ENCODE measurements around the gene ATCAY. TPM values are rescaled to one million over a fixed set of nuclear protein-coding genes. Genes with fewer than 3 reads are reported as not detected.

ATCAY gene
- total and polyA plus RNA-seq, 2 of the 4 experiments (the other 2 are of a cell fraction), result 0.31 to 0.36 TPM

GRCh38 chr19:3964256-3965194 is 84.0 kb downstream of the ATCAY start:
- Histone ChIP-seq H2AFZ (replicated peaks; ENCODE audit: low read length, poor library complexity) (no peak overlapping the region), H4K8ac (ENCODE audit: low read depth in 2 of 2, low read length in 2 of 2) (no peak overlapping the region), H2BK20ac (ENCODE audit: low read depth, low read length) (no peak overlapping the region), H3K18ac (ENCODE audit: low read depth, low read length) (no peak overlapping the region), H3K56ac (ENCODE audit: extremely low read depth, insufficient read depth, low read length) (no peak overlapping the region), H3K27me3 (ENCODE audit: control insufficient read depth, insufficient read depth, low read length) (no peaks in the 10 kb centered on the region), H3K14ac (replicated peaks; ENCODE audit: low read depth, low read length) (no peak overlapping the region), H2AK5ac (ENCODE audit: low read depth, low read length) (no peak overlapping the region), H3K36me3 (ENCODE audit: control insufficient read depth, insufficient read depth, low read length) (peaks cover 76% of the 10 kb centered on the region), H2BK15ac (ENCODE audit: low read depth, low read length) (no peak overlapping the region), H3K23ac (ENCODE audit: low read depth, low read length) (no peak overlapping the region), H3K27ac (ENCODE audit: insufficient read depth, low read length) (no peak overlapping the region), H3K4me2 (ENCODE audit: low read depth, low read length) (no peak overlapping the region), H4K91ac (ENCODE audit: insufficient read depth, low read depth, low read length) (no peak overlapping the region), H3K4ac (ENCODE audit: low read depth, low read length) (no peak overlapping the region), H3K4me3 (ENCODE audit: insufficient read depth, low read depth, low read length) (no peak overlapping the region), H2AK9ac (replicated peaks; ENCODE audit: low read depth, low read length, poor library complexity) (no peak overlapping the region), H3K4me1 (ENCODE audit: control insufficient read depth, insufficient read depth, low read length) (peaks cover 9% of the 10 kb centered on the region), H2BK120ac (ENCODE audit: low read depth, low read length) (no peak overlapping the region), H2BK5ac (ENCODE audit: low read depth, low read length, poor library complexity, severe bottlenecking) (no peak overlapping the region), H3K9me3 (ENCODE audit: control insufficient read depth, insufficient read depth, low read length) (no peaks in the 10 kb centered on the region), H4K5ac (ENCODE audit: low read depth, low read length) (no peak overlapping the region), H3K9ac (ENCODE audit: low read depth, low read length) (no peak overlapping the region), H3K9me1 (ENCODE audit: insufficient read depth, low read length) (0 out of 2 replicates have a peak, but pooled peaks cover 16% of the 10 kb centered on the region), H3K79me1 (ENCODE audit: low read depth in 1 of 2, low read length in 2 of 2) (peaks cover 9 to 73% of the 10 kb centered on the region in 2 experiments), H4K20me1 (ENCODE audit: insufficient read depth, low read length) (peaks cover 93% of the 10 kb centered on the region)
- intact Hi-C loops (cut with micrococcal nuclease), result loop anchor here (5.0 kb wide), 1 partner anchor 297 kb away; no protein-coding TSS in a partner anchor
- DNase-seq (no peak), ATAC-seq (ENCODE audit: low read depth) (no peak)
- in situ Hi-C loops (cut with MboI; ENCODE audit: low sequenced_read_pairs), result no loop called here
- no TSS peak for BruUV-seq (replicated peaks)
- dilution Hi-C loops (cut with HindIII; ENCODE audit: low sequenced_read_pairs, unreplicated experiment), result no loop called here
- ChIA-PET POLR2A (ENCODE audit: unreplicated experiment) (interaction anchor here (0.6 kb wide), 1 partner anchor 11 kb away, joined by 12 read pairs; no protein-coding TSS in a partner anchor), CTCF (no interaction called here)
- WGBS, 2 experiments (ENCODE audit: extremely low coverage in 2 of 2, insufficient read length in 1 of 2), result 90% methylated on average over 9 of the region's 60 CpGs; no CpG with 5 or more reads in 1 of the 2 experiments
- no peak for TF ChIP-seq MAFK (IDR thresholded peaks at IDR 0.05; ENCODE audit: low read depth, low read length)
- TF ChIP-seq SMC3 (IDR thresholded peaks at IDR 0.05; ENCODE audit: low read depth, low read length), result no peak
- no peak for TF ChIP-seq CTCF (conservative IDR thresholded peaks at IDR 0.05; ENCODE audit: low read depth, low read length)
- no peak for TF ChIP-seq BHLHE40 (IDR thresholded peaks at IDR 0.05; ENCODE audit: low read depth, low read length)
- TF ChIP-seq, protein P1, sequence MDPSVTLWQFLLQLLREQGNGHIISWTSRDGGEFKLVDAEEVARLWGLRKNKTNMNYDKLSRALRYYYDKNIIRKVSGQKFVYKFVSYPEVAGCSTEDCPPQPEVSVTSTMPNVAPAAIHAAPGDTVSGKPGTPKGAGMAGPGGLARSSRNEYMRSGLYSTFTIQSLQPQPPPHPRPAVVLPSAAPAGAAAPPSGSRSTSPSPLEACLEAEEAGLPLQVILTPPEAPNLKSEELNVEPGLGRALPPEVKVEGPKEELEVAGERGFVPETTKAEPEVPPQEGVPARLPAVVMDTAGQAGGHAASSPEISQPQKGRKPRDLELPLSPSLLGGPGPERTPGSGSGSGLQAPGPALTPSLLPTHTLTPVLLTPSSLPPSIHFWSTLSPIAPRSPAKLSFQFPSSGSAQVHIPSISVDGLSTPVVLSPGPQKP (IDR thresholded peaks at IDR 0.05; ENCODE audit: borderline replicate concordance, low read depth, low read length), result no peak
- no peak for TF ChIP-seq RAD21 (IDR thresholded peaks at IDR 0.05; ENCODE audit: low read length)
- TF ChIP-seq POLR2A (IDR thresholded peaks at IDR 0.05; ENCODE audit: low read depth, low read length), result no peak
- TF ChIP-seq FOS (IDR thresholded peaks at IDR 0.05; ENCODE audit: low read depth, low read length), result no peak
- no peak for TF ChIP-seq NFE2L2 (IDR thresholded peaks at IDR 0.05; ENCODE audit: low read depth, low read length)
- no peak for TF ChIP-seq USF2 (IDR thresholded peaks at IDR 0.05; ENCODE audit: low read depth, low read length)
- no peak for TF ChIP-seq RFX5 (IDR thresholded peaks at IDR 0.05; ENCODE audit: low read depth, low read length)
- no peak for TF ChIP-seq MXI1 (IDR thresholded peaks at IDR 0.05; ENCODE audit: borderline replicate concordance, low read depth, low read length)
- TF ChIP-seq CEBPB (IDR thresholded peaks at IDR 0.05; ENCODE audit: low read depth, low read length), result no peak
- TF ChIP-seq CHD1 (IDR thresholded peaks at IDR 0.05; ENCODE audit: low read depth, low read length), result no peak
